A673 (cell line): Measurements from ENCODE around the gene LPCAT2.

ENCODE experiments used
- CTCF ChIP-seq: fragments of 300-800, 200-600 bp; sonication (generic); conservative IDR thresholded peaks from 2 replicates; pipeline ENCODE4 v1.5.1; 2017; ENCODE audit warnings: low read depth, mild to moderate bottlenecking, antibody characterized with exemption, low read length, moderate library complexity, mixed read lengths
- EZH2 ChIP-seq: fragments of 200-600 bp; sonication (generic); IDR thresholded peaks from 2 replicates; pipeline ENCODE4 v1.6.1; 2017; ENCODE audit warnings: borderline replicate concordance, low read depth, mild to moderate bottlenecking, mixed read lengths, antibody characterized with exemption, low read length; ENCODE audit not compliant: poor library complexity, severe bottlenecking

- TF ChIP-seq CTCF (no peak), EZH2 (no peak)
Observed at GRCh38 chr16:55534756-55535155, 25.9 kb downstream of the LPCAT2 start.
